Transverse colon (tissue), 4 donors: Measurements from ENCODE around the gene DHRS3. TPM values are rescaled to one million over a fixed set of nuclear protein-coding genes. Genes with fewer than 3 reads are reported as not detected.

ENCODE experiments used
- DNase-seq: peaks from one replicate; pipeline ENCODE4 v3.0.0-alpha.2; 2019
- H3K27ac ChIP-seq, 4 donors: fragments of 200-600 bp; sonication (generic); 2 replicates each; pipeline ENCODE4 v1.5.1; 2016 to 2018; ENCODE audit warnings: inconsistent platforms in 4 of 4
- H3K27me3 ChIP-seq: fragments of 200-600 bp; sonication (generic); 2 replicates; pipeline ENCODE4 v1.5.1; 2017; ENCODE audit warnings: inconsistent platforms
- H3K36me3 ChIP-seq, 4 donors: fragments of 200-600 bp; sonication (generic); 2 replicates each; pipeline ENCODE4 v1.5.1; 2017 to 2019; ENCODE audit warnings: inconsistent platforms in 4 of 4
- H3K4me1 ChIP-seq, 4 donors: fragments of 200-600 bp; sonication (generic); 2 replicates each; pipeline ENCODE4 v1.5.1; 2017 to 2020; ENCODE audit warnings: inconsistent platforms in 4 of 4
- H3K4me3 ChIP-seq, 4 donors: fragments of 200-600 bp; sonication (generic); 1 replicate in 1 of 4; 2 replicates in 3 of 4; pipeline versions ENCODE4 v1.5.1 to v1.6.1; 2017 to 2019; ENCODE audit warnings: inconsistent platforms in 4 of 4
- H3K9me3 ChIP-seq, 2 donors: fragments of 200-600 bp; sonication (generic); 2 replicates each; pipeline ENCODE4 v1.5.1; 2017 to 2019; ENCODE audit warnings: inconsistent platforms in 2 of 2
- CTCF ChIP-seq, 5 experiments: fragments of 200-600 bp in 3 of 5; fragments of 450-650 bp in 2 of 5; sonication (generic) in 3 of 5; IDR thresholded peaks; 1 replicate in 2 of 5; 2 replicates in 3 of 5; pipeline ENCODE4 v1.5.1; 2016 to 2017; ENCODE audit warnings: antibody characterized with exemption in 5 of 5, inconsistent platforms in 3 of 5, mild to moderate bottlenecking in 2 of 5, moderate library complexity in 1 of 5
- EP300 ChIP-seq: sonication (generic); formaldehyde crosslinking; IDR thresholded peaks from one replicate; pipeline ENCODE4 v1.6.1; 2017; ENCODE audit warnings: antibody characterized with exemption, low read depth
- POLR2A ChIP-seq: fragments of 450-650 bp; IDR thresholded peaks from one replicate; pipeline ENCODE4 v1.6.1; 2016; ENCODE audit warnings: antibody characterized with exemption, mild to moderate bottlenecking, moderate library complexity
- POLR2AphosphoS5 ChIP-seq, 3 donors: sonication (generic); formaldehyde crosslinking; IDR thresholded peaks; one replicate each; pipeline ENCODE4 v1.6.1; 2016; ENCODE audit warnings: antibody characterized with exemption in 3 of 3
- WGBS, 2 donors: methylation state at CpG; one replicate each; pipeline ENCODE4 v1.1.5; 2018; ENCODE audit warnings: low coverage in 1 of 2; 5-methylcytosine and 5-hydroxymethylcytosine counted together
- in situ Hi-C, 4 donors: fragments of 200-750 bp; cut with MboI; loops; one replicate each; pipeline versions ENCODE4 v1.15.0 to v1.15.1; 2017; ENCODE audit warnings: low sequenced_read_pairs in 3 of 4, low pct_ligation_motif_present in 1 of 4, low pct_unique_long_range_greater_than_20kb in 1 of 4
- intact Hi-C: fragments of 100-400 bp; cut with DNase I; formaldehyde crosslinking; loops from one replicate; pipeline ENCODE4 v1.15.1; 2023; ENCODE audit warnings: low total_unique reads
- total RNA-seq, 4 donors: library from RNA; depleted of rRNA; stranded (reverse); fragments of >200 nt; gene quantifications; one replicate each; pipeline ENCODE4 v1.1.0, GENCODE V29; 2016

DHRS3 gene
- total RNA-seq, 4 donors from 2014 or later, result 55.3 to 122 (median 103) TPM

GRCh38 chr1:12584900-12585525 is 33.0 kb downstream of the DHRS3 start:
- Histone ChIP-seq H3K4me1 (no peaks in the 10 kb centered on the region), H3K27me3 (no peaks in the 10 kb centered on the region), H3K4me3 (no peak overlapping the region), H3K9me3 (no peaks in the 10 kb centered on the region), H3K36me3 (peaks cover 0 to 4% (median 0%) of the 10 kb centered on the region in 4 donors), H3K27ac (no peak overlapping the region)
- no peak for TF ChIP-seq POLR2AphosphoS5 (IDR thresholded peaks at IDR 0.05)
- no peak for TF ChIP-seq POLR2A
- TF ChIP-seq CTCF (IDR thresholded peaks at IDR 0.05), result no peak
- TF ChIP-seq EP300, result no peak
- intact Hi-C loops, result no loop called here
- in situ Hi-C loops, result no loop called here
- 73% methylated on average over 6 of the region's 6 CpGs; no CpG with 5 or more reads in 1 of the 2 donors for WGBS, 2 donors
- DNase-seq, result no peak

GRCh38 chr1:12583484-12583883 is 34.5 kb downstream of the DHRS3 start:
- in situ Hi-C loops (no loop called here), intact Hi-C loops (no loop called here)
- Histone ChIP-seq H3K4me1 (no peaks in the 10 kb centered on the region), H3K9me3 (no peaks in the 10 kb centered on the region), H3K36me3 (peaks cover 0 to 15% (median 1%) of the 10 kb centered on the region in 4 donors), H3K27me3 (no peaks in the 10 kb centered on the region), H3K4me3 (no peak overlapping the region), H3K27ac (no peak overlapping the region)
- TF ChIP-seq POLR2A (no peak), EP300 (no peak), POLR2AphosphoS5 (IDR thresholded peaks at IDR 0.05) (no peak), CTCF (IDR thresholded peaks at IDR 0.05) (no peak)
- DNase-seq, result no peak

- H3K4me1 ChIP-seq, result no peaks in the 10 kb centered on the region
- H3K4me3 ChIP-seq, result no peak overlapping the region
- H3K27ac ChIP-seq, result no peak overlapping the region
- peaks cover 0 to 15% (median 4%) of the 10 kb centered on the region in 4 donors for H3K36me3 ChIP-seq
- no peaks in the 10 kb centered on the region for H3K27me3 ChIP-seq
- no peak for DNase-seq
- in situ Hi-C loops, result no loop called here
- no peaks in the 10 kb centered on the region for H3K9me3 ChIP-seq
- WGBS, 2 donors, result 95 to 96% methylated on average over 4 of the region's 4 CpGs
- intact Hi-C loops, result no loop called here
- TF ChIP-seq EP300 (no peak), POLR2A (no peak), POLR2AphosphoS5 (IDR thresholded peaks at IDR 0.05) (no peak), CTCF (IDR thresholded peaks at IDR 0.05) (no peak)
Observed at GRCh38 chr1:12582649-12583048, 35.4 kb downstream of the DHRS3 start.

- Histone ChIP-seq H3K4me1 (no peaks in the 10 kb centered on the region), H3K9me3 (no peaks in the 10 kb centered on the region), H3K27me3 (no peaks in the 10 kb centered on the region), H3K27ac (peak overlapping the region in 1 of 4 donors; percentile 58), H3K36me3 (peaks cover 0 to 15% (median 4%) of the 10 kb centered on the region in 4 donors), H3K4me3 (no peak overlapping the region)
- no peak for DNase-seq
- intact Hi-C loops, result no loop called here
- in situ Hi-C loops, result no loop called here
- TF ChIP-seq POLR2AphosphoS5 (IDR thresholded peaks at IDR 0.05) (no peak), CTCF (IDR thresholded peaks at IDR 0.05) (no peak), EP300 (no peak), POLR2A (no peak)
- 80% methylated on average over 5 of the region's 5 CpGs; no CpG with 5 or more reads in 1 of the 2 donors for WGBS, 2 donors
Observed at GRCh38 chr1:12581179-12581578, 36.8 kb downstream of the DHRS3 start.
